Stimulated activated CD4-positive, alpha-beta T cell treated with anti-CD3 and anti-CD28 coated beads, Interleukin-4, amount 100 ng/mL, for 1 hour (primary cell): ENCODE measurements around the gene LYPLA2.
"Not testable (repeated sequence)": the region's sequence is repeated elsewhere in the genome, so short reads cannot be mapped to it uniquely, and the experiment has no call there.

Experiments
- DNase-seq: peaks from one replicate; pipeline ENCODE4 v3.0.0-alpha.2; 2020

The LYPLA2 gene

DNA sequence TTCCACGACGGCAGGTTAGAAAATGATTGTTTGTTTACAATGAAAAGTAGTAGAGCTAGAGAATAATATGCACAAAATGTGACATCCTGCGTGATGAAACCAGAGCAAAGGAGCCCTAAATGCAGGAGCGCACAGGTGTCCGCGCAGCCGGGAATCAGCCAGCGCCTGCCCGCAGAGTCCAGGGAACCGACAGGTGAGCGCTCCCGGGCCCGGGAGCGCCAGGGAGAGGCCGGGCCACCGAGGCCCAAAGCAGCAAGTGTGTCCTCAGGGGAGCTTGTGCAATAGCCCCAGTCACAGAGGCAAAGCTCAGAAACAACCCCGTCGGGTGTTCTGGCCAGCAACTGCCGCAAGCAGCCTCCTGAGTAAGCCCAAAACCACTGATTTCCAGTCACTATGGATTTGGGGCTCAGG lies 10.4 kb downstream of the LYPLA2 start:
- no peak for DNase-seq

DNA sequence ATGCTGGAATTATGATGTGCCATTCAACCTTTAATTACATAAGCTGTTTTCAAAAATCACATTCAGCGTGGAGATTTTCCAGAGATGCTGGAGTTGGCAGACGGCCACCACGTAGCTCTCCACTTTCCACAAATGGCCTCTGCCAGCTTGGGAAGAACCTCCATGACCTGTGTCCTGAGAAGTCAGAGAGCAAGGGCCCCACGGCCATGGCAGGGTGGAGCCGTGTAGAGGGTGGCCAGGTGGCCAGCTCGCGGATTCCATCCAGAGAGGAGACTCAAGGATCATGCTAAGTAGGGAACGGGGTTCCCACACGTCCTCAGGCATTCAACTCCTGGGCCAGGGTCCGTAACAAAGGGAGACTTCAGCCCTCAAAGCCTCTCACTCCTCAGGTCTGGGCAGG lies 10.9 kb downstream of the LYPLA2 start:
- no peak for DNase-seq

- DNase-seq, result not testable (repeated sequence)
Observed at GRCh38 chr1:23802809-23803342, 11.9 kb downstream of the LYPLA2 start.

GRCh38 chr1:23803674-23804073 lies 12.7 kb downstream of the LYPLA2 start:
- DNase-seq, result no peak

DNA sequence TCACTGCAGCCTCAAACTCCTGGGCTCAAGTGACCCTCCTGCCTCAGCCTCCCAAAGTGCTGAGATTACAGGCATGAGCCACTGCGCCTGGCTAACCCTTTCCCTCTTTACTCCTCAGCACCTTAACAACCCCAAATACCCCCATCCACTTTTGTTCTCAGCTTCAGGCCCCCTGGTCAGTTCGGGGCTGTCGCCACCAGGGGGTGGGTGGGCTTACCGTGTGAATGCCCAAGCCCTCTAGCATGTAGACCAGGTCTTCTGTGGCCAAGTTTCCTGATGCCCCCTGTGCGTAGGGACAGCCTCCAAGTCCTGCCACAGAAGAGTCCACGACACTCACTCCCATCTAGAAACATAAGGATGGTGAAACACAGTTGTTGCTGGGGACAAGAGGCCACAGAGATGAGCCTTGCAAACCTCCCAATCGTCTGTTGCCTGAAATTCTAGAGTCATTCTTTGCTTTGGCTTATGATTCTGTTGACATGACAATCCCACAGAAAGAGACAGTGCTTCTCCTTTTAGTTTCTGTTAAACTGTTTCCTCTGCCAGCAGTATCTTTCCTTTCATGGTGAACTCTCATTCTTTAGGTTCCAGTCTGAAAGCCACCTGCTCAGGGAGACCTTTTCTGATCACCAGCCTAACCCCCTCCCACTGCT lies 13.4 kb downstream of the LYPLA2 start:
- DNase-seq, result no peak

- DNase-seq, result no peak
Observed at GRCh38 chr1:23805025-23805424, 14.1 kb downstream of the LYPLA2 start.

DNA sequence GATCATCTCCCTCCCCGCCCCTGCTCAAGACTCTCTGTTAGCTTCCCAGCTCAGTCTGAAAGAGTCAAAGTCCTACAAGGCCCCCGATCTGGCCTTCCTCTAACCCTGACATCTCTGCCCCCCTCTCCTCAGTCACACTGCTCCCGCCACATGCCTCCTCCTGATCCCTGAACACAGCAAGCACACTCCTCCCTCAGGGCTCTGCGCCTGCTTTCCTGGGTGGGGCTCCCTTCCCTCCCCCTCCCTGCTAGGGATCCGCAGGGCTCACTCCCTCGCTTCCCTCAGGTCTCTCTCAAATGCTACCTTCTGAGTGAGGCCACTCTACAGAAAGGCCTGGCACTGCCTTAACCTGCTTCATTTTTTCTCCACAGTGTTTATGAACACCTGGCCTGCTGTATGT lies 15.3 kb downstream of the LYPLA2 start:
- DNase-seq, result no peak

GRCh38 chr1:23807453-23807852 lies 16.5 kb downstream of the LYPLA2 start:
- no peak for DNase-seq

DNA sequence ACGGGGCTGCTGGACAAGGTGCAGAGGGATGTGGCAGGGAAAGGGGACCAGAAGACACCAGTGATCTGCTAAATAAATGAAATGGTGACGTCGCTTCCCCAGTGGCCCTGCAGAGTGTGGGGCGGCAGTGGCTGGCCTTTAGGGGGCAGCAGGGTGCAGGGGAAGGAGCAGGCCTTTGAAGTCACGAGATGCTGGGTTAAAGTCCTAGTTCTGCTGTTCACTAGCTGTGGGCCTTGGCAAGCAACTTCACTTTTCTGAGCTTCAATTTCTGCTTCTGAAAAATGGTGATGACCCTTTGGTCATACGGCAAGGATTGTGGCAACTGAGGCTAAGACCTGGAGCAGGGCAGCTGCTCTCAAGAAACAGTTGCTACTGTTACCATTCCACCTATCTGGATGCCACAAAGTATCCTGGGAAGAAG lies 18.8 kb downstream of the LYPLA2 start:
- DNase-seq, result peak; percentile 81

DNA sequence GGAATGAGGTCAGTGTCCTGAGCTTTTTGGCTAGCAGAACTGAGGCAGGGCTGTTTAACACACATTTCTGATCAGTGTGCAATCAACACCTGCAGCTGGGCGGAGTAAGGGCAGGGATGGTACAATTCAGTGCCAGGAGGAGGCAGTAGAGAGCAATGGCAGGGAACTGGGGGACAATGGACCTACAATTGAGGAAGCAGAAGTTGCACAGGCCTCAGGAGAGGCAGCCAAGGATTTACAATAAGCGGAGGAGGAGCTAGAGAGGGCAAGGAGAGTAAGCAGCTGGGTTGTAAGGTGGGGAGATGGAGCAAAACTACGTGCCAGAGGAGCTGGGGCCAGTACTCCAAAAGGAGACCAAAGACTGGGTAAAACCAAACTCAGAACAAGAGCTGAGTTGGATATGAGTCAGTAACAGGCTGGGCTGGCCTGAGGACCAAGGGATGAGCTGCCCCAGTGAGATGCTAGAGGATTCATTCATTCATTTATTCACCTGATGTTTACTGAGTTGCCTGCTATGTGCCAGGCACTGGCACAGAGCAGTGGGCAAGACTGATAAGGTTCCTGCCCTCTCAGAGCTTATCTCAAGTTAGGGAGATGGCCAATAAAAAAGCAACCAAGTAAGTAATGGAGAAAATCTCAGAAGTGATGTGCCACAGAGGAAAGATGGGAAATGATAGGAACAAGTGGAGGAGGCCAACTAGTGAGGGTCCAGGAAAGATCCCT lies 20.0 kb downstream of the LYPLA2 start:
- peak; percentile 43 for DNase-seq

DNA sequence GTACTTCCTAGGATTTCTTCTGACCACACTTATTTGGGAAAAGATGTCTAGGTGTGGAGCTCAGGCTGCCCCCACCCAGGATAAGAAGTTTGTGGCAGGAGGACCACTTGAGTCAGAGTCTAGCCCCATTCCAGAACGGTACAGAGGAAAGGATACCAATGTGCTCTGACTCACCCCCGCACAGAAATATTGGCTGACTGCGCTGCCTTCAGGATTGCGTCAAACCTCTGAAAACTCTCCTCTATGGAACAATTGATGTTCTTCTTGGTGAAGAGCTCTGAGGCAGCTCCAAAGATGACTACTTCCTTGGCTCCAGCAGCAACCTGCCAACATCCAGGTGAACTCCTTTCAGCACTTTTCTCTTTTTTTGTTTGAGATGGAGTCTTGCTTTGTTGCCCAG lies 23.1 kb downstream of the LYPLA2 start:
- no peak for DNase-seq

GRCh38 chr1:23816361-23816760 lies 25.4 kb downstream of the LYPLA2 start:
- no peak for DNase-seq

DNA sequence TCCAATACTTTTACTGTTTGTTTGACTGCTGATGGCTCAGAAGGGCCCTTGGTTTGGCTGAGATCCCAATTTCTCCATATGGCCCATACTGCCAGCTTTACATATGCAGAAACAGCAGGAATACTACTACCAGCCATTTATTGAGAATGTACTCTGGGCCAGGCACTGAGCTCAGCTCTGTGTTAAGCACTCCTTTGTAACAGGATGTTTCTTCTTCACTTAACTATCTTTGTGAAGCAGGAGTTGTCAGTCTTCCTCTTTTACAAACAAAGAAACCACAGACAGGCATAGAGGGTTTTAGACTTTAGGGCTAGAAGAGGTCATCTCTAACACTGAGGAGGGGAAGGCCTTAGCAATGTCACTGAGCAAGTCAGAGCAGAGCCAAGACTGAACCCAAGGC lies 26.0 kb downstream of the LYPLA2 start:
- no peak for DNase-seq

DNA sequence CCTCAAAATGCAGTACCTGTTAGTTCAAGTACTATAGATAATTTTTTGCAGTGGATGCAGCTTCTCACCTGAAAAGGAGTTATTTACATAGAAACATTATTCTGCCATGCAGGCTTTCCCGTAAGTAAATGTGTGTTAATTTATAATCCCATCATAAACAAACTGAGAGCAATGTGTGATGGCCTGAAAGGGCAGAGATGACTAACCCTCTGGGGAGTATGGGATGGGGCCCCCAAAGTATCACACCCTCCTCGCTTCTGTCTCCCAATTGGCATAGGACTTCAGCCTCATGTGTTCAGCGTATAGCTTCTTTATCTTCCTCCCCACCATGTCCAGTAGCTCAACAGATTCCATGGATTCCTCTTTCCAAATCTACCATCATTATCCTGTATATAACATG lies 26.7 kb downstream of the LYPLA2 start:
- no peak for DNase-seq

DNA sequence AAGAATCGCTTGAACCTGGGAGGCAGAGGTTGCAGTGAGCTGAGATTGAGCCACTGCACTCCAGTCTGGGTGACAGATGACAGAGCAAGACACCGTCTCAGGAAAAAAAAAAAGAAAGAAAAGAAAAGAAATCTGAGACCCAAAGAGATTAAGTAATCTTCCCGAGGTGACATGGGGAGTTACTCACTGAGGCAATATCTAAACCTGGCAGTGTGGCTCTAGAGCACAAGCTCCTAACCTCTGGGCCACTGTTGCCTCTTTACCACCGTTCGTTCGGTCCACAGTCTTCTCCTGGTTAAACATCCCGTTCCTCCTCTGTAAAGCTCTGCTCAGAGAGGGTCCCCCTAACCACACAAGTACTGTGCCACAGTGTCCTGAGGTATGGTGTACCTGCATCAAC lies 32.8 kb downstream of the LYPLA2 start:
- no peak for DNase-seq

GRCh38 chr1:23824711-23825075 lies 33.7 kb downstream of the LYPLA2 start:
- DNase-seq, result no peak

DNA sequence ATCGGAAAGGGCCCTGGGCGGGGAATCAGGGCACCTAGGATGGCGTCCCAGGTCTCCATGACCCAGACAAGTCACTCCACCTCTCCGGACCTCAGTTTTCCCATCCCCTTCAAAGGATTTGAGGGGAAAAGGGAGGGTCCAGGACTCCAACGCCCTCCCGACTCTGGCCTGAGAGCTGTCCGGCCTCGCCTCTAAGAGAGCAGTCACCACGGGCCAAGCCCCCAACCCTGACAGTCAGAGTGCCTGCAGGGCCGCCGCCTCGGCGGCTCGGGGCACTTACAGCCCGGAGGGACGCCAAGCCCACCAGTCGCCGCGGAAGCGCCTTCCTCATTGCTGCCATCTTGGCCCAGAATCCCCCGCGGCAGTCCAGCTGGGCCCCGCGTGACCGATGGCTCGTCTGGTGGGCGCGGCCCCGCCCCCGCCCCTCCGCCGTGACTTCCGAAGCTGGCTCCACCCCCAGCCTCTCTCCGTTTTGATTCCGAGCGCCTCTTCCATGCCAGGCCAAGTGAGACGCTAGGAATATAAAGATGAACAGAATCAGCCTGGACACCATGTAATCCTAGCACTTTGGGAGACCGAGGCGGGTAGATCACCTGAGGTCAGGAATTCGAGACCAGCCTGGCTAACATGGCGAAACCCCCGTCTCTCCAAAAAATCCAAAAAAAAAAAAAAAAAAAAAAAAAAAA lies 34.3 kb downstream of the LYPLA2 start, which contains the start of gene HMGCL:
Gene HMGCL (minus strand): TSS at position 354 of the 686 bp plus-strand sequence. CDS start 14 bp downstream, at position 340.
- DNase-seq, result peak; percentile 90

DNA sequence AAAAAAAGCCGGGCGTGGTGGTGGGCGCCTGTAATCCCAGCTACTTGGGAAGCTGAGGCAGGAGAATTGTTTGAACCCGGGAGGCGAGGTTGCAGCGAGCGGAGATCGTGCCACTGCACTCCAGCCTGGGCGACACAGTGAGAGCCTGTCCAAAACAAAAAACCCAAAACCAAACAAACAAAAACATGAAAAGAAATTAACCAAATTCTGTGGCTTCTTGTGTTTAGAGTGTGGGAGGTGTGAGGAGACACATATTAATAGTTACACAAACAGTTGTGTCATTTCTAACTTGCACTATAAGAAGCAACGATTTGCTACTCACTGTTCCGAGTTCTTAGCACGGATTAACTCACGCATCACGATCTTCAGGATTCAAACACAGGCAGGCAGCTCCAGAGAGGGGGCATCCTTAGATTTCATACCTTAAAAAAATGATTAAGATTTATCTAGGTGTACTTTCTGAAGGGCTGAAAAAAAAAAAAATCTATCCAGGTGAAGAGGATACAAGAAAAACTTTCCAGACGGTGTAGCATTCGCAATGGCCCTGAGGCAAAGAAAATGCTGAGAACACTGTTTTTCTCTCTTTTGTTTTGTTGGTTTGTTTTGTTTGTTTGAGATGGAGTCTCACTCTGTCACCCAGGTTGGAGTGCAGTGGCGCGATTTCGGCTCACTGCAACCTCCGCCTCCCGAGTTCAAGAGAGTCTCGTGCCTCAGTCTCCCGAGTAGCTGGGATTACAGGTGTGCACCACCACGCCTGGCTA lies 35.0 kb downstream of the LYPLA2 start:
- DNase-seq, result no peak

DNA sequence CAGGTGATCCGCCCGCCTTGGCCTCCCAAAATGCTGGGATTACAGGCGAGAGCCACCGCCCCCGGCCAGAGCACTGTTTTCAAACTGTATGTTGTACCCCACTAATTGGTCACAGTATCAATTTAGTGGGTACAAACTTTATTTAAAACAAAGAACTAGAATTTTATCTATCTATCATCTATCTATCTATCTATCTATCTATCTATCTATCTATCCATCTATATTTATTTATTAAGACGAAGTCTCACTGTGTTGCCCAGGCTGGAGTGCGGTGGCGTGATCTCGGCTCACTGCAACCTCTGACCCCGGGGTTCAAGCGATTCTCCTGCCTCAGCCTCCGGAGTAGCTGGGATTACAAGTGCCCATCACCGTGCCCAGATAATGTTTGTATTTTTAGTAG lies 35.6 kb downstream of the LYPLA2 start:
- DNase-seq, result not testable (repeated sequence)

DNA sequence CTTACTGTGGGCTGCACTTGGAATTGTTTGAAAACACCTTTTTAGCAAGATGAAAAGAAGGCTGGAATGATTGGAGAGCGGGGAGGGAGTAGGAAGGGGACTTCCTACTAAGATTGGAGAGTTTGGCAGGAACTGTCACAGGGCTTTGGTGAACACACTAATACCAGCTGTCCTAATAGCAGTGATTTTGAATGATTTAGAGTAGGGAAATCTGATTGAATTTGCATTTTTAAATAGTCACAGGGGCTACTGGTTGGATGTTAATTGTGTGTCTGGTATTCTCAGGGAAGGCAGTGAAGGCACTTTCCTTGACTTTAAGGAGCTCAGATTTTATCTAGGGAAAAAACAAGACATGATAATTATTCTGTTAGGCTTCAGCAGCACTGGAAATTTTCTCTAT lies 36.8 kb downstream of the LYPLA2 start:
- DNase-seq, result no peak

DNA sequence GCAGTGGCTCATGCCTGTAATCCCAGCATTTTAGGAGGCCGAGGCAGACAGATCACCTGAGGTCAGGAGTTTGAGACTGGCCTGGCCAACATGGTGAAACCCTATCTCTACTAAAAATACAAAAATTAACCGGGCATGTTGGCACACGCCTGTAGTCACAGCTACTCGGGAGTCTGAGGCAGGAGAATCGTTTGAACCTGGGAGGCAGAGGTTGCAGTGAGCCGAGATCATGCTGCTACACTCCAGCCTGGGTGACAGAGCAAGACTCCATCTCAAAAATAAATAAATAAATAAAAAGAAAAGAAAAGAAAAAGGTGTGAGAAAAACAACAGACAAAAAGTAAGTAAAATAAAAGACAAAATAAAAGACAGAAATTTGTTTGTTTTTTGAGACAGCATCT lies 43.2 kb downstream of the LYPLA2 start:
- not testable (repeated sequence) for DNase-seq

- DNase-seq, result no peak
Observed at GRCh38 chr1:23836037-23836436, 45.1 kb downstream of the LYPLA2 start.

- no peak for DNase-seq
Observed at GRCh38 chr1:23837908-23838307, 47.0 kb downstream of the LYPLA2 start.
